Measurements from ENCODE around the gene CAB39L. TPM values are rescaled to one million over a fixed set of nuclear protein-coding genes. Genes with fewer than 3 reads are reported as not detected.

Gene CAB39L
- total RNA-seq, 2 experiments from 2014 or later, result 9.6 to 28.6 TPM

DNA sequence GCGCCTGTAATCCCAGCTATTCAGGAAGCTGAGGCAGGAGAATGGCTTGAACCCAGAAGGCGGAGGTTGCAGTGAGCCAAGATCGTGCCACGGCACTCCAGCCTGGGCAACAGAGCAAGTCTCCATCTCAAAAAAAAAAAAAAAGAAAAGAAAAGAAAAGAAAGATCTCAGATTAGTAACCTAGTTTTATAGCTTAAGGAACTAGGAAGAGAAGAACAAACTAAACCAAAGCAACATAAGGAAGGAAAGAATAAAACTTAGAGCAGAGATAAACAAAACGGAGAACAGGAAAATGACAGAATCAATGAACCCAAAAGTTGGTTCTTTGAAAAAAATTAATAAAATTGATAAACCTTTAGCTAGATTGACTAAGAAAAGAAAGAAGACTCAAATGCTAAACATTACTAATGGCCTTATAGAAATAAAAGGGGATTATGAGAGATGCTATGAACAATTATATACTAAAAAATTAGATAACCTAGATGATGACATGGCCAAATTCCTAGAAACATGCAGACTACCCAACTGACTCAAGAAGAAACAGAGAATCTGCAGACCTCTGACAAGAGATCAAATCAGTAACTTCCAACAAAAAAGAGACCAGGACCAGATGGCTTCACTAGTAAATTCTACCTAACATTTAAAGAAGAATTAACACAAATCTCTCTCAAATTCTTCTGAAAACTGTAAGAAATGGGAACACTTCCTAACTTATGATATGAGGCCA lies 127.9 kb downstream of the CAB39L start:
- no peak overlapping the region for H3K4me3 ChIP-seq (ENCODE audit: low read depth, low read length, poor library complexity, severe bottlenecking)
- no peak for DNase-seq (ENCODE audit: low spot score)
- POLR2A ChIA-PET, result interaction anchor here (0.6 to 1.3 kb wide), 4 partner anchors 10 to 372 kb away, joined by 3 read pairs; no protein-coding TSS in a partner anchor
- H3K27ac ChIP-seq (ENCODE audit: low read depth, low read length, poor library complexity, severe bottlenecking), result no peak overlapping the region
- CTCF ChIA-PET (ENCODE audit: unreplicated experiment), result no interaction called here
- no peak overlapping the region for H2AFZ ChIP-seq (ENCODE audit: low read length)
- H3K9me3 ChIP-seq (ENCODE audit: low read length), result no peaks in the 10 kb centered on the region
- H3K36me3 ChIP-seq (ENCODE audit: insufficient read depth, low read length), result peaks cover 50% of the 10 kb centered on the region
- no peaks in the 10 kb centered on the region for H4K20me1 ChIP-seq (ENCODE audit: insufficient read depth, low read length)
- no TSS peak for BruUV-seq (replicated peaks)
- no peaks in the 10 kb centered on the region for H3K79me2 ChIP-seq (ENCODE audit: insufficient read depth, low read depth, low read length)
- no peak overlapping the region for H3K4me2 ChIP-seq (ENCODE audit: low read length)
- no peak for TF ChIP-seq EZH2phosphoT487 (IDR thresholded peaks at IDR 0.05; ENCODE audit: borderline replicate concordance, low read depth, low read length)
- TF ChIP-seq, protein P1, sequence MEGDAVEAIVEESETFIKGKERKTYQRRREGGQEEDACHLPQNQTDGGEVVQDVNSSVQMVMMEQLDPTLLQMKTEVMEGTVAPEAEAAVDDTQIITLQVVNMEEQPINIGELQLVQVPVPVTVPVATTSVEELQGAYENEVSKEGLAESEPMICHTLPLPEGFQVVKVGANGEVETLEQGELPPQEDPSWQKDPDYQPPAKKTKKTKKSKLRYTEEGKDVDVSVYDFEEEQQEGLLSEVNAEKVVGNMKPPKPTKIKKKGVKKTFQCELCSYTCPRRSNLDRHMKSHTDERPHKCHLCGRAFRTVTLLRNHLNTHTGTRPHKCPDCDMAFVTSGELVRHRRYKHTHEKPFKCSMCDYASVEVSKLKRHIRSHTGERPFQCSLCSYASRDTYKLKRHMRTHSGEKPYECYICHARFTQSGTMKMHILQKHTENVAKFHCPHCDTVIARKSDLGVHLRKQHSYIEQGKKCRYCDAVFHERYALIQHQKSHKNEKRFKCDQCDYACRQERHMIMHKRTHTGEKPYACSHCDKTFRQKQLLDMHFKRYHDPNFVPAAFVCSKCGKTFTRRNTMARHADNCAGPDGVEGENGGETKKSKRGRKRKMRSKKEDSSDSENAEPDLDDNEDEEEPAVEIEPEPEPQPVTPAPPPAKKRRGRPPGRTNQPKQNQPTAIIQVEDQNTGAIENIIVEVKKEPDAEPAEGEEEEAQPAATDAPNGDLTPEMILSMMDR (conservative IDR thresholded peaks at IDR 0.05; ENCODE audit: low read length), result no peak
- no peaks in the 10 kb centered on the region for H3K9me2 ChIP-seq (ENCODE audit: insufficient read depth, low read length)
- peaks cover 18% of the 10 kb centered on the region for H3K4me1 ChIP-seq (ENCODE audit: insufficient read depth, low read length, poor library complexity, severe bottlenecking)
- intact Hi-C loops (cut with micrococcal nuclease; ENCODE audit: unreplicated experiment), result no loop called here

DNA sequence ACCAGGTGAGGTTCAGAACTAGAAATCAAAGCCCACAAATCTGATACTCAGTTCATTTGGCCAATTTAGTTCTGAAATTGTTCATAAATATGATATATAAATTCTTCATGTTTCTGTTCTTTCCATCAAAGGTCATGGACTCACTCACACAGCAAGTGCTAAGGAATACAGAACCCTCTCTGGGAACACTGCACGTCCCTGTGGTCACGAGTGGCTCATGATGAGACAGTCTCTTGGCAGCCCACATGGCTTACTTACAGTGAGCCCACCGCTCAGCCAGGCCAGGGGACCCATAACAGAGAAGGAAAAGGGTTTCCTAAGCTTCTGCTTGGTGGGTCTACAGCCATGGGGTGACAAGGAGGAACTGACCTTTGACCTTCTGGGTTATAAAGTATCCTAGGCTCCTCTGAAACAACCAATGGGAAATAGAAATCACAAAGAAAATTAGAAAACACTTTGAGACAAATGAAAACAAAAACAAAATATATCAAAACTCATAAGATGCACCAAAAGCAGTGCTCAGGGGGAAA lies 128.8 kb downstream of the CAB39L start:
- intact Hi-C loops (cut with micrococcal nuclease; ENCODE audit: unreplicated experiment), result no loop called here
- no peak overlapping the region for H3K4me2 ChIP-seq (ENCODE audit: low read length)
- H3K36me3 ChIP-seq (ENCODE audit: insufficient read depth, low read length), result peaks cover 58% of the 10 kb centered on the region
- ChIA-PET CTCF (ENCODE audit: unreplicated experiment) (no interaction called here), POLR2A (interaction anchor here (0.6 to 1.3 kb wide), 2 partner anchors 9 to 31 kb away, joined by 3 read pairs; no protein-coding TSS in a partner anchor)
- no peaks in the 10 kb centered on the region for H3K9me2 ChIP-seq (ENCODE audit: insufficient read depth, low read length)
- TF ChIP-seq, protein P1 (conservative IDR thresholded peaks at IDR 0.05; ENCODE audit: low read length), result no peak
- no peak for TF ChIP-seq EZH2phosphoT487 (IDR thresholded peaks at IDR 0.05; ENCODE audit: borderline replicate concordance, low read depth, low read length)
- H3K4me3 ChIP-seq (ENCODE audit: low read depth, low read length, poor library complexity, severe bottlenecking), result no peak overlapping the region
- BruUV-seq (replicated peaks), result no TSS peak
- no peaks in the 10 kb centered on the region for H4K20me1 ChIP-seq (ENCODE audit: insufficient read depth, low read length)
- H3K27ac ChIP-seq (ENCODE audit: low read depth, low read length, poor library complexity, severe bottlenecking), result no peak overlapping the region
- peaks cover 10% of the 10 kb centered on the region for H3K4me1 ChIP-seq (ENCODE audit: insufficient read depth, low read length, poor library complexity, severe bottlenecking)
- no peak overlapping the region for H2AFZ ChIP-seq (ENCODE audit: low read length)
- H3K79me2 ChIP-seq (ENCODE audit: insufficient read depth, low read depth, low read length), result no peaks in the 10 kb centered on the region
- no peaks in the 10 kb centered on the region for H3K9me3 ChIP-seq (ENCODE audit: low read length)
- DNase-seq (ENCODE audit: low spot score), result no peak

DNA sequence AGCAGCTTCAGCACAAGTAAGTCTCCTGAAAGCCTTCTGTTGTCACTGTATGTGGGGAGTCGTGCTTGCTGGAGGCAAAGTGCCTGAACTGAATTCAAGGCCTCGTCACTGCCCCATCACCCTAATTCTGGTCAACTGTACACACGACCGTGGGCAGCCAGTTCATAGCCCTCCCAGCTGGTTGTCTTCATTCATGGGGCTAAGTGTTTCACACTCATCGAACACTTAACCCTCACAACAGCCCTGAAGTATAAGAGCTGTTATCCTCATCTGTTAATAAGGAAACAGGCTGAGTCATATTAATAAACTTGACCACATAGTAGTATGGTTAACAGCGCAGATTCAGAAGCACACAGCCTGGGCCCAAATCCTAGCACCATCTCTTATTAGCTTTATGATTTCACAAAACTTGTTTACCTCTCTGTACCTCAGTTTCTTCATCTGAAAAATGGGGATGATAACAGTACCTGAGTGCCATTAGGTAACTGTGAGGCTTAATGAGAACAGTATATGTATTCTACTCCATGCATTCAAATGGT lies 129.5 kb downstream of the CAB39L start:
- H3K27ac ChIP-seq (ENCODE audit: low read depth, low read length, poor library complexity, severe bottlenecking), result no peak overlapping the region
- no peaks in the 10 kb centered on the region for H3K79me2 ChIP-seq (ENCODE audit: insufficient read depth, low read depth, low read length)
- no peaks in the 10 kb centered on the region for H4K20me1 ChIP-seq (ENCODE audit: insufficient read depth, low read length)
- CTCF ChIA-PET (ENCODE audit: unreplicated experiment), result no interaction called here
- no peak overlapping the region for H3K4me3 ChIP-seq (ENCODE audit: low read depth, low read length, poor library complexity, severe bottlenecking)
- BruUV-seq (replicated peaks), result no TSS peak
- intact Hi-C loops (cut with micrococcal nuclease; ENCODE audit: unreplicated experiment), result no loop called here
- peaks cover 3% of the 10 kb centered on the region for H3K4me1 ChIP-seq (ENCODE audit: insufficient read depth, low read length, poor library complexity, severe bottlenecking)
- H3K9me3 ChIP-seq (ENCODE audit: low read length), result no peaks in the 10 kb centered on the region
- no peak for TF ChIP-seq EZH2phosphoT487 (IDR thresholded peaks at IDR 0.05; ENCODE audit: borderline replicate concordance, low read depth, low read length)
- TF ChIP-seq, protein P1 (conservative IDR thresholded peaks at IDR 0.05; ENCODE audit: low read length), result no peak
- no peak for DNase-seq (ENCODE audit: low spot score)
- H3K36me3 ChIP-seq (ENCODE audit: insufficient read depth, low read length), result peaks cover 64% of the 10 kb centered on the region
- POLR2A ChIA-PET, result interaction anchor here (0.6 to 1.3 kb wide), 3 partner anchors 8 to 74 kb away, joined by 3 read pairs; no protein-coding TSS in a partner anchor
- H3K9me2 ChIP-seq (ENCODE audit: insufficient read depth, low read length), result no peaks in the 10 kb centered on the region
- H2AFZ ChIP-seq (ENCODE audit: low read length), result no peak overlapping the region
- H3K4me2 ChIP-seq (ENCODE audit: low read length), result no peak overlapping the region
